Measurements from ENCODE around the gene BABAM2. TPM values are rescaled to one million over a fixed set of nuclear protein-coding genes. Genes with fewer than 3 reads are reported as not detected.

The BABAM2 gene
- total and polyA plus RNA-seq, 2 of the 4 experiments (the other 2 are of a cell fraction) = 20.9 to 23.1 TPM

DNA sequence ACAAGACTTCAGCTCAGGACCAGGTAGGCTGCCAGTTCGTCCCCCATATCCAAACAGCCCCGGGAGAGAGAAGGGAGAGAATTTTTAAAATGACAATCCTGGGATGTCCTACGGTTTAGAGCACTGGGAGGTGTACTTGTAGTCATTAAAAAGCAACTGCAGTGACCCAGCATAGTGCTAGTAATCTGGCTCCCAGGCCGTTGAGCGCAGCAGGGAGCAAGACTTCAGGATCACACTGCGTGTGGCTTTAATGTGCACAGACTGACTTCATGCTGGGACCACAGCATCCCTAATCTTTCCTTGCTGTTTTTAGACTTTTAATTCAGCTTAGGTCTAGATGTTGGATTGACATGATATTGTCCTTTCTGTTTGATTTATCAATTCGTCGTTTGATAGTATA lies 282.8 kb downstream of the BABAM2 start:
- H4K5ac ChIP-seq (ENCODE audit: low read depth, low read length) = peak overlapping the region; percentile 84
- no peak overlapping the region for H3K23ac ChIP-seq (ENCODE audit: low read depth, low read length)
- no peak overlapping the region for H3K56ac ChIP-seq (ENCODE audit: extremely low read depth, insufficient read depth, low read length)
- H2AFZ ChIP-seq (replicated peaks; ENCODE audit: low read length, poor library complexity) = no peak overlapping the region
- intact Hi-C loops (cut with micrococcal nuclease) (no loop called here), in situ Hi-C loops (cut with MboI; ENCODE audit: low sequenced_read_pairs) (no loop called here), dilution Hi-C loops (cut with HindIII; ENCODE audit: low sequenced_read_pairs, unreplicated experiment) (no loop called here)
- H3K9me1 ChIP-seq (ENCODE audit: insufficient read depth, low read length) = no peaks in the 10 kb centered on the region; the same call in none of the 2 replicates
- no peak overlapping the region for H2AK9ac ChIP-seq (replicated peaks; ENCODE audit: low read depth, low read length, poor library complexity)
- no peaks in the 10 kb centered on the region for H3K36me3 ChIP-seq (ENCODE audit: control insufficient read depth, insufficient read depth, low read length)
- 62% methylated on average over 3 of the region's 8 CpGs; no CpG with 5 or more reads in 1 of the 2 experiments for WGBS, 2 experiments (ENCODE audit: extremely low coverage in 2 of 2, insufficient read length in 1 of 2)
- ATAC-seq (ENCODE audit: low read depth) (no peak), DNase-seq (no peak)
- no peak overlapping the region for H2BK5ac ChIP-seq (ENCODE audit: low read depth, low read length, poor library complexity, severe bottlenecking)
- no peaks in the 10 kb centered on the region for H3K9me3 ChIP-seq (ENCODE audit: control insufficient read depth, insufficient read depth, low read length)
- H3K4me2 ChIP-seq (ENCODE audit: low read depth, low read length) = no peak overlapping the region
- H3K9ac ChIP-seq (ENCODE audit: low read depth, low read length) = no peak overlapping the region
- H3K4ac ChIP-seq (ENCODE audit: low read depth, low read length) = peak overlapping the region; percentile 30; the same call in 1 of the 2 replicates
- no TSS peak for BruUV-seq (replicated peaks)
- H4K20me1 ChIP-seq (ENCODE audit: insufficient read depth, low read length) = no peaks in the 10 kb centered on the region
- peak overlapping the region; percentile 97 for H2BK120ac ChIP-seq (ENCODE audit: low read depth, low read length)
- no peak overlapping the region for H3K27ac ChIP-seq (ENCODE audit: insufficient read depth, low read length)
- peaks cover 6% of the 10 kb centered on the region for H3K4me1 ChIP-seq (ENCODE audit: control insufficient read depth, insufficient read depth, low read length)
- peak overlapping the region; percentile 72; the same call in 1 of the 2 replicates for H2AK5ac ChIP-seq (ENCODE audit: low read depth, low read length)
- no peak overlapping the region for H3K14ac ChIP-seq (replicated peaks; ENCODE audit: low read depth, low read length)
- TF ChIP-seq POLR2A (IDR thresholded peaks at IDR 0.05; ENCODE audit: low read depth, low read length) (no peak), FOS (IDR thresholded peaks at IDR 0.05; ENCODE audit: low read depth, low read length) (no peak), RCOR1 (IDR thresholded peaks at IDR 0.05; ENCODE audit: insufficient replicate concordance, low read length) (no peak), CTCF (conservative IDR thresholded peaks at IDR 0.05; ENCODE audit: low read depth, low read length) (no peak), MAFK (IDR thresholded peaks at IDR 0.05; ENCODE audit: low read depth, low read length) (no peak), MAZ (IDR thresholded peaks at IDR 0.05; ENCODE audit: borderline replicate concordance, low read depth, low read length) (no peak)
- H2BK20ac ChIP-seq (ENCODE audit: low read depth, low read length) = peak overlapping the region; percentile 53
- peak overlapping the region in 1 of 2 experiments; percentile 50; a peak in 1 of 4 replicates for H4K8ac ChIP-seq (ENCODE audit: low read depth in 2 of 2, low read length in 2 of 2)
- peak overlapping the region; percentile 11; the same call in 1 of the 2 replicates for H4K91ac ChIP-seq (ENCODE audit: insufficient read depth, low read depth, low read length)
- H3K79me1 ChIP-seq (ENCODE audit: low read depth in 1 of 2, low read length in 2 of 2) = no peaks in the 10 kb centered on the region
- no peak overlapping the region for H3K4me3 ChIP-seq (ENCODE audit: insufficient read depth, low read depth, low read length)
- POLR2A ChIA-PET (ENCODE audit: unreplicated experiment) = no interaction called here
- no peak overlapping the region for H2BK15ac ChIP-seq (ENCODE audit: low read depth, low read length)
- H3K18ac ChIP-seq (ENCODE audit: low read depth, low read length) = peak overlapping the region; percentile 9
- CTCF ChIA-PET = interaction anchor here (0.5 kb wide), 1 partner anchor 102 kb away, joined by 3 read pairs; no protein-coding TSS in a partner anchor
- no peaks in the 10 kb centered on the region for H3K27me3 ChIP-seq (ENCODE audit: control insufficient read depth, insufficient read depth, low read length)
